GM12801 (cell line): ENCODE data around the gene DGLUCY.

Experiments
- CTCF ChIP-seq: IDR thresholded peaks from one replicate; pipeline ENCODE4 v1.5.1; 2011; ENCODE audit warnings: control low read depth; ENCODE audit not compliant: insufficient read length; ENCODE audit errors: extremely low read depth

The DGLUCY gene

GRCh38 chr14:91249841-91250616 lies 136.2 kb downstream of the DGLUCY start:
- no peak for TF ChIP-seq CTCF

DNA sequence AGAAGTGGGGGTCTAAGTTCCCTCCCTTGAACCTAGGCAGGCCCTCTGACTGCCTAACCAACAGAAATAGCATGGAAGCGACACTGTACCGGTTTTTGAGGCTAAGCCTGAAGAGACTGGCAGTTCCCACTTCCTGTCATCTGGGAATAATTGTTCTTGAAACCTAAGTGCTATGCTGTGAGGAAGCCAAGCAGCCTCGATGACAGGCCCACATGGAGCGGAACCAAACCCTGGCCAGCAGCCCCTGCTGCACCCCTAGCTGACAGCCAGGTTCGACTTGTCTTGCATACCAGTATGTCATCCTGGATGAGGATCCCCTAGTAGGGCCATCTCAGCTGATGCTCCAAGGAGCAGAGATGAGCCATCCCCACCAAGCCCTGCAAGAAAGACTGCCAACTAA lies 137.0 kb downstream of the DGLUCY start:
- no peak for TF ChIP-seq CTCF

GRCh38 chr14:91252871-91253794 lies 139.3 kb downstream of the DGLUCY start:
- TF ChIP-seq CTCF: no peak

- TF ChIP-seq CTCF: no peak
Measured at GRCh38 chr14:91253795-91254323, 140.0 kb downstream of the DGLUCY start.

GRCh38 chr14:91254461-91254860 lies 140.6 kb downstream of the DGLUCY start:
- TF ChIP-seq CTCF: no peak

- no peak for TF ChIP-seq CTCF
Measured at GRCh38 chr14:91255026-91255695, 141.3 kb downstream of the DGLUCY start.

DNA sequence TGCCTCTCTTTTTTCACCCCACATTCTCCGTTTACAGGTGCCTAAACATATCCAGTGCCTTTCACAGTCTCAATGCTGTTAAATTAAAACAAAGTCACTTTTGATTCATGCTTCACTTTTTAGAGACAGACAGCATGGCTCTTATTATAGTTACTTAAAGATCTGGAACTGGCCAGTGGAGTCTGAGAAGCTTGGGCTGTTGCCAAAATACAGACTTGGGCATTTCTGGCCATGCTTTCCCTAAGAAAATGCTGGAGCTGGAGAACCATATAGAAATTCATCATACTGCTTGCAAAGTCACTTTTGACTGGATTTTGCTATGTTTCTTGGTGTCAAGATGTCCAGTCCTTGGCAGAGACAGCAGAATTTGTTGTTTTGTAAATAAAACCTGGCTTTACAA lies 142.8 kb downstream of the DGLUCY start:
- TF ChIP-seq CTCF: no peak
